GM23248 (cell line): ENCODE data around the gene TSPAN1.

Experiments
- EZH2 ChIP-seq: fragments of 200-600 bp; sonication (generic); IDR thresholded peaks from 2 replicates; pipeline ENCODE4 v1.6.1; 2018; ENCODE audit warnings: antibody characterized with exemption, mild to moderate bottlenecking; ENCODE audit not compliant: insufficient read depth, poor library complexity, severe bottlenecking
- EZH2phosphoT487 ChIP-seq: fragments of 200-600 bp; sonication (generic); IDR thresholded peaks from 2 replicates; pipeline ENCODE4 v1.6.1; 2018; ENCODE audit warnings: antibody characterized with exemption, moderate library complexity, mild to moderate bottlenecking, low read depth; ENCODE audit not compliant: insufficient read depth

- TF ChIP-seq EZH2 = no peak
- TF ChIP-seq EZH2phosphoT487 = no peak
Measured at GRCh38 chr1:46157916-46158311, 17.0 kb upstream of the TSPAN1 start.
